SK-N-MC (cell line): ENCODE measurements around the gene GNAQ.

ENCODE experiments used
- EZH2 ChIP-seq: fragments of 200-600 bp; sonication (generic); IDR thresholded peaks from one replicate; pipeline ENCODE4 v1.6.1; 2017; ENCODE audit warnings: antibody characterized with exemption
- FOXP2 ChIP-seq: optimal IDR thresholded peaks from 2 replicates; pipeline ENCODE3; 2011; ENCODE audit warnings: mild to moderate bottlenecking, moderate library complexity; ENCODE audit not compliant: insufficient read depth; ENCODE audit errors: extremely low read length, control extremely low read depth
- POLR2AphosphoS5 ChIP-seq: IDR thresholded peaks from 2 replicates; pipeline ENCODE4 v1.6.1; 2012; ENCODE audit warnings: mild to moderate bottlenecking, low read depth, low read length, borderline replicate concordance

DNA sequence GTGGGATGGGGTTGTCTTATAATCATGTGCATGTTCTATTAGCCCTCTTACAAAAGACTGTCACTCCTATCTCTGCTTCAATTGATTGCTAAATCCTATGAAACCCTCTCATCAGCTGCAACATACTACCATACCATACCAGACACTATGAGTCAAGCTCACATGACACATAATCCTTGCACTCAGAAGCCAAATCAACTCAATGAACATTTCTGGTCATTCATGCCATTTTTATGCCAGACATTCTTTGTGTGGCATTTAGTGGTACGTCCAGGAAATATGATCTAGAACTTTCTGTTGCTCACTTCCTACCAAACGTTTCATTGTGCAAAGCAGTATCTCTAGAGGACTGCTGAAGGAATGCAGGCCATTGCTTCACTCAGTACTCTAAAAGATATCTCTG, 224.3 kb downstream of the GNAQ start:
- no peak for TF ChIP-seq POLR2AphosphoS5
- TF ChIP-seq EZH2 = no peak
- no peak for TF ChIP-seq FOXP2
